Stimulated activated effector memory CD8-positive, alpha-beta T cell treated with anti-CD3 and anti-CD28 coated beads, Interleukin-12 subunit alpha, Interleukin-12 subunit beta, amount 100 ng/mL, for 72 hours (primary cell): ENCODE measurements around the gene TMEM156.
"Not testable (repeated sequence)": the region's sequence is repeated elsewhere in the genome, so short reads cannot be mapped to it uniquely, and the experiment has no call there.

Source experiments
- ATAC-seq: fragments of 150-1000 bp; cut with Tn5 transposase; 2 replicates; pipeline ENCODE4 v1.10.0; 2021
- DNase-seq, 2 donors: peaks; one replicate each; pipeline ENCODE4 v3.0.0; 2021 to 2022; ENCODE audit warnings: low spot score in 2 of 2
- H3K27ac Mint-ChIP-seq: one replicate; pipeline ENCODE4 v1.8.0; 2022; ENCODE audit warnings: mild to moderate bottlenecking, mixed read lengths
- H3K36me3 Mint-ChIP-seq: one replicate; pipeline ENCODE4 v1.8.0; 2022; ENCODE audit warnings: mild to moderate bottlenecking, mixed read lengths
- H3K4me1 Mint-ChIP-seq: one replicate; pipeline ENCODE4 v1.8.0; 2022; ENCODE audit warnings: mixed read lengths
- H3K4me3 Mint-ChIP-seq: one replicate; pipeline ENCODE4 v1.8.0; 2022; ENCODE audit warnings: mild to moderate bottlenecking, mixed read lengths
- H3K9me3 Mint-ChIP-seq: one replicate; pipeline ENCODE4 v1.8.0; 2022; ENCODE audit warnings: mixed read lengths

Gene TMEM156

DNA sequence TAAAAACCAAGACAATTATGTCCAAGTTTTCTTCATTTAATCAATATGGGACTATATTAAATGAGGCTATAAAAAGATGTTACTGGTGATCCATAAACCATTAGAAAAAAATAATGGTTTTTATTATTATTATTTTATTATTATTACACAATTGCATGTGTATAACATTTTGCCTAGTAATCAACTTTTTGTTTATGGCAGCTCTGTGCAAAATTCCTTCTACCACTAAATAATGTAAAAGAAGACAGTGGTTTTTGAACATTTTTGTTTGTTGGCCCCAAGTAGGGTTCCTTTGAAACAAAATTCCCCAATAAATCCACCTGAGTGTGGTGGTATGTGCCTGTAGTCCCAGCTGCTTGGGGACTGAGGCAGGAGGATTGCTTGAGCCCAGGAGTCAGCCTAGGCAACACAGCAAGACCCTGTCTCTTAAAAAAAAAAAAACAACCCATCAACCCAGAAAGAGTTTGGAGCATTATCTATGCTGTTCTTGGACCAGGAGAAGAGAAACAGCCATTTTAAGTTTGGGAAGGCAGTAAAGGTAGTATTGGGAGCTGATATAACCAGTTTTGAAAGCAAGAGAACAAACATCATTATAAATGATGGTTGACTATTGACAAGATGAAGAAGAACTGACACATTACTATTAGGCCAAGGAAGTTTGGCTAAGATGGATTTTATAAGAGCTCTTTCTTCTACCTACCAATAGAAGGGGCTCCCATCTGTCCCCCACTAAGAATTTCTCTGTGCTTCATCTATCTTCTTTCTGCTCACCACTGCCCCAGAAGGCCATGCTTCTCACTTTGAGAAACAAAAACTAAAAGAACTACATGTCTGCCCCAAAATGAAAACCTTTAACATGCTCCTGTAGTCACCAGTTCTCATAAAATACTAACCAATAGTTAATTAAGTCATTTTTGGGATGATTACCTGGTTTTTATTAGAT is 2.2 kb downstream of the TMEM156 start:
- H3K36me3 Mint-ChIP-seq = peaks cover 9% of the 10 kb centered on the region
- DNase-seq = no peak

DNA sequence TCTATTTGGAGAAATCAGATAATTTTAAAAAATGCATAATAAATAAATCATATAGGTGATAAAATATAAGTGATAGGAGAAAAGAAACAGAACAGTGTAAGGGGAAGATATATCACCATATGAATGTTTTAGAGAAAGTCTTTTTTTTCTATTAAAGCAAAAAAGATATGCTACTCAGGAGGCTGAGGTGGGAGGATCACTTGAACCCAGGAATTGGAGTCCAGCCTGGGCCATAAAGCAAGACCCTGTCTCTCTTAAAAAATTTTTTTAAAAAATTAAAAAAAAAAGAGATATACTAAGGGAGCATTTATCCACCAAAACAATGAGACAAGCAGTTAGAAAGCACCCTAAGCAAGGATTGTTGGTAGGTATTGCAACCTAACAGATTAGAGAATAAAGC is 6.1 kb downstream of the TMEM156 start:
- Mint-ChIP-seq H3K4me1 (peaks cover 20% of the 10 kb centered on the region), H3K27ac (no peak overlapping the region), H3K9me3 (peaks cover 2% of the 10 kb centered on the region), H3K4me3 (no peak overlapping the region), H3K36me3 (peaks cover 15% of the 10 kb centered on the region)
- ATAC-seq = no peak
- DNase-seq = no peak

More for the DNA sequence above, 2.2 kb downstream of the TMEM156 start:
- peak; percentile 41 for ATAC-seq
- H3K4me1 Mint-ChIP-seq = peaks cover 27% of the 10 kb centered on the region
- no peaks in the 10 kb centered on the region for H3K9me3 Mint-ChIP-seq
- peak overlapping the region; percentile 70 for H3K4me3 Mint-ChIP-seq
- peak overlapping the region; percentile 79 for H3K27ac Mint-ChIP-seq

DNA sequence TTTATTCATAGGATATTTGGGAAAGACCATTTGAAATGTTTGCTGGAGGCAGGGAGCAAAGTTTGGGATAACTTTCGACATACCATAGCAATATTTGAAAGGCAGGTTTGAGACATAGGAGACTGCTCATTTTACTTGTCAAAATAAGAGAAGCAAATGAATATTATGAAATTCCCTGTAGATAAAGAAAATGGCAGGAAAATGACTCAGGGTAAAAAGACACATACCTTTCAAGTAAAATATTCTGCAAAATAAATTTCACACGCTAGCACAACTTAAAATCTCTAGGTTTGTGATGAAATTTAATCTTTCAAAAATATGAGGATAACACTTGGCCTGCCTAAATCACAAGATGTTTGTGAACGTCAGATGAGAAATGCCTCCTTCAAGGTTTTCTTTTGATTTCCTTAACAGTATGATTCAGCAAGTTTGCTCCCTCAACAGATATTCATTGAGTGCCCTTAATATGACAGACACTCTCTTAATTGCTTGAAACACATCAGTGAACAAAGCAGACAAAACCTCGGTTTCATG is 6.6 kb downstream of the TMEM156 start:
- DNase-seq = no peak
- Mint-ChIP-seq H3K9me3 (peaks cover 2% of the 10 kb centered on the region), H3K27ac (no peak overlapping the region), H3K4me3 (no peak overlapping the region), H3K36me3 (peaks cover 15% of the 10 kb centered on the region), H3K4me1 (peaks cover 20% of the 10 kb centered on the region)
- no peak for ATAC-seq

- H3K4me1 Mint-ChIP-seq = peaks cover 16% of the 10 kb centered on the region
- no peak for ATAC-seq
- H3K4me3 Mint-ChIP-seq = no peak overlapping the region
- peaks cover 15% of the 10 kb centered on the region for H3K36me3 Mint-ChIP-seq
- H3K9me3 Mint-ChIP-seq = peaks cover 2% of the 10 kb centered on the region
- no peak overlapping the region for H3K27ac Mint-ChIP-seq
- DNase-seq = no peak
Observed at GRCh38 chr4:39024311-39024865, 7.8 kb downstream of the TMEM156 start.

- ATAC-seq = no peak
- Mint-ChIP-seq H3K27ac (no peak overlapping the region), H3K9me3 (peaks cover 2% of the 10 kb centered on the region), H3K4me1 (peaks cover 6% of the 10 kb centered on the region), H3K36me3 (peaks cover 15% of the 10 kb centered on the region), H3K4me3 (no peak overlapping the region)
- no peak for DNase-seq
Observed at GRCh38 chr4:39023059-39023458, 9.2 kb downstream of the TMEM156 start.

DNA sequence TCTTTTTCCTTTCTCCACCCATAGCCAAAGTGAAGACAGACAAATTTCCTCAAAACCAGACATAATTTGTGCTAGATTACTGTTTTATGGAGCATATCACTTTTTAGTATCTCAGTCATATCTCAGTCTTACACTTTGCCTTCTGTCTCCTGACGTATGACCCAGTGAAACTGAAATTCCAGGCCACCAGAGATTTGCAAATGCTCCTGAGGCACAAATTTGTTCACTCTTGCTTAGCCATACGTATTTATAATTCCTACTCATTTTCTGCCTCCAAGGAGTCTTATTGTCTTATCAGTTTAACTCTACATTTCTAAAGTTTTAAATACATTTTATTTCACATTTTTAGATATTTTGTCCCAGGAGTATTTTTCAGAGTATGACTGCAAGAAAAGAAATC is 10.0 kb downstream of the TMEM156 start:
- H3K27ac Mint-ChIP-seq = no peak overlapping the region
- H3K4me3 Mint-ChIP-seq = no peak overlapping the region
- peaks cover 2% of the 10 kb centered on the region for H3K9me3 Mint-ChIP-seq
- ATAC-seq (no peak), DNase-seq (no peak)
- peaks cover 6% of the 10 kb centered on the region for H3K4me1 Mint-ChIP-seq
- H3K36me3 Mint-ChIP-seq = peaks cover 15% of the 10 kb centered on the region

DNA sequence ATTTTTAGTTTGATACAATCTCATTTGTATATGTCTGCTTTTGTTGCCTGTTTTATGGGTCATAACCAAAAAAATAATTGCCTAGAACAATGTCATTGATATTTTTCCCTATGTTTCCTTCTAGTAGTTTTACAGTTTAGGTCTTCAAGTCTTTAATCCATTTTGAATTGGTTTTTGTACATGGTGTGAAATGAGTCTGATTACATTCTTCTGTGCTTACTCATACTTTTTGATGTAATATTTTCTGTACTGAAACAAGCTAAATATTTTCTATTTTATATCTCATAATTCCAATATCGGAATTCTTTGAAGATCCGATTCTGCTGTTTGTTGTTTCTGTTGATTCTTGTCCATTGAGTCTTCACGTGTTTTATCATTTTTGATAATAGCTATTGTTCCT is 10.6 kb downstream of the TMEM156 start:
- Mint-ChIP-seq H3K4me3 (no peak overlapping the region), H3K4me1 (peaks cover 6% of the 10 kb centered on the region), H3K9me3 (peaks cover 4% of the 10 kb centered on the region), H3K36me3 (peaks cover 15% of the 10 kb centered on the region), H3K27ac (no peak overlapping the region)
- ATAC-seq (no peak), DNase-seq (no peak)

DNA sequence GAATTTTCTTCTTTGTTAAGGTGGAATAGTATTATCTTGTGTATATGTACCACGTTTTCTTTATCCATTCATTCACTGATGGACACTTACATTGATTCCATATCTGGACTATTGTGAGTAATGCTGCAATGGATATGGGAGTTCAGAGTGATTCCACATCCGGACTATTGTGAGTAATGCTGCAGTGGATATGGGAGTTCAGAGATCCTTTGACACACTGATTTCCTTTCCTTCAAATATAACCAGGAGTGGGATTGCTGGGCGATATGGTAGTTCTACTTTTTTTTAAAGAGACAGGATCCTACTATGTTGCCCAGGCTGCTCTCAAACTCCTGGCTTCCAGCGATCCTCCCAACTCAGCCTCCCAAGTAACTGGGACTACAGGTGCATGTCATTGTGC is 12.1 kb downstream of the TMEM156 start:
- Mint-ChIP-seq H3K36me3 (peaks cover 14% of the 10 kb centered on the region), H3K9me3 (peaks cover 9% of the 10 kb centered on the region), H3K4me3 (no peak overlapping the region), H3K27ac (no peak overlapping the region), H3K4me1 (peaks cover 6% of the 10 kb centered on the region)
- DNase-seq (no peak), ATAC-seq (no peak)

- ATAC-seq = no peak
- Mint-ChIP-seq H3K36me3 (peaks cover 7% of the 10 kb centered on the region), H3K4me1 (peaks cover 15% of the 10 kb centered on the region), H3K4me3 (no peak overlapping the region), H3K9me3 (peaks cover 7% of the 10 kb centered on the region), H3K27ac (no peak overlapping the region)
- no peak for DNase-seq
Observed at GRCh38 chr4:39014028-39014427, 18.2 kb downstream of the TMEM156 start.

- ATAC-seq = no peak
- H3K9me3 Mint-ChIP-seq = peaks cover 2% of the 10 kb centered on the region
- no peak overlapping the region for H3K4me3 Mint-ChIP-seq
- H3K27ac Mint-ChIP-seq = no peak overlapping the region
- no peak for DNase-seq
- no peaks in the 10 kb centered on the region for H3K36me3 Mint-ChIP-seq
- peaks cover 13% of the 10 kb centered on the region for H3K4me1 Mint-ChIP-seq
Observed at GRCh38 chr4:39004758-39005157, 27.5 kb downstream of the TMEM156 start.

DNA sequence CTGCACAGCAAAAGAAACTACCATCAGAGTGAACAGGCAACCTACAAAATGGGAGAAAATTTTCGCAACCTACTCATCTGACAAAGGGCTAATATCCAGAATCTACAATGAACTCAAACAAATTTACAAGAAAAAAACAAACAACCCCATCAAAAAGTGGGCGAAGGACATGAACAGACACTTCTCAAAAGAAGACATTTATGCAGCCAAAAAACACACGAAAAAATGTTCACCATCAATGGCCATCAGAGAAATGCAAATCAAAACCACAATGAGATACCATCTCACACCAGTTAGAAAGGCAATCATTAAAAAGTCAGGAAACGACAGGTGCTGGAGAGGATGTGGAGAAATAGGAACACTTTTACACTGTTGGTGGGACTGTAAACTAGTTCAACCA is 30.2 kb downstream of the TMEM156 start:
- not testable (repeated sequence) for H3K9me3 Mint-ChIP-seq, DNase-seq, H3K27ac Mint-ChIP-seq, H3K4me1 Mint-ChIP-seq, H3K36me3 Mint-ChIP-seq, H3K4me3 Mint-ChIP-seq, ATAC-seq

DNA sequence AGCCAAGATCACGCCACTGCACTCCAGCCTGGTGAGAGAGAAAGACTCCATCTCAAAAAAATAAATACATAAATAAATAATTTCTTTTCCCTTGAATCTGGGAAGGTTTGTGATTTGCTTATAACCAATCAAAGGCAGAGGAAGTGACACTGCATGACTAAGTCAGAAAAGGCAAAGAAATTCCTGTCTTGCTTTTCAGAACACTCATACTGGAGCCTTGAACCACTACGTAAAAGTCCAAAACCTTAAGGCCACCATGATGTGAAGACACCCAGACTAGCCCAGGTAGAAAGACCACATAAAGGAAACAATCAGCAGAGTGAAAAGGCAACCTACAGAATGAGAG is 36.6 kb downstream of the TMEM156 start:
- Mint-ChIP-seq H3K36me3 (peaks cover 36% of the 10 kb centered on the region), H3K4me3 (no peak overlapping the region), H3K9me3 (peaks cover 3% of the 10 kb centered on the region), H3K27ac (no peak overlapping the region), H3K4me1 (no peaks in the 10 kb centered on the region)
- DNase-seq (no peak), ATAC-seq (no peak)

DNA sequence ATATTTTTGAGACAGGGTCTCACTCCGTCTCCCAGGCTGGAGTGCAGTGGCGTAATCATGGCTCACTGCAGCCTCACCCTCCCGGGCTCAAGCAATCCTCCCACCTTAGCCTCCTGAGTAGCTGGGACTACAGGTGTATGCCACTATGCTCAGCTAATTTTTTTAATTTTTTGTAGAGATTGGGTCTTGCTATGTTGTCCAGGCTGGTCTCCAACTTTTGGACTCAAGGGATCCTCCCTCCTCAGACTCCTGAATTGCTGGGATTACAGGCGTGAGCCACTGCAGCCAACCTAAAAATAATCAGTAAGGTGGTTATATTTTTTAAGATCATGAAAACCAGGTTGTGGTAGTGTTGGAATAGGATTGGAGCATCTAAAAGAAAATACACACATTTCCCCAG is 38.1 kb downstream of the TMEM156 start:
- DNase-seq (no peak), ATAC-seq (no peak)
- peaks cover 41% of the 10 kb centered on the region for H3K36me3 Mint-ChIP-seq
- H3K4me1 Mint-ChIP-seq = no peaks in the 10 kb centered on the region
- H3K27ac Mint-ChIP-seq = no peak overlapping the region
- H3K9me3 Mint-ChIP-seq = no peaks in the 10 kb centered on the region
- no peak overlapping the region for H3K4me3 Mint-ChIP-seq

DNA sequence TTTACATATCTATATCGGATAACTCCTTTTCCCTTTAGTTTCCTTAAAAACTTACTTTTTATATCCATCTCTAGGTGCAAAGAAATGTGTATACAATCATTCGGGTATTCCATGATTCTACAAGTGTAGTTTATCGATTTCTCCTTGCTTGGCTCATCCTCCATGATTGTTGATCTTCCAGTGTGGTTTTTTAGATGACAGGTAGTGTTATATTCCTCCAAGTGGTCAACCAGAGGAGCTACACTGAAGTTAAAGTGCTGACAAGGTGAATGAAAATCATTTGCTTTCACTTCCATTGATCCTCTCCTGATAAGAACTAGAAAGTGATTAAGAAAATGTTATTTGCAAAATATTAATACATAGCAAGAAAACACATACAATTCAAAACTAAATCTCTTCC is 38.5 kb downstream of the TMEM156 start:
- H3K4me3 Mint-ChIP-seq = no peak overlapping the region
- no peaks in the 10 kb centered on the region for H3K9me3 Mint-ChIP-seq
- no peak for DNase-seq
- H3K36me3 Mint-ChIP-seq = peaks cover 42% of the 10 kb centered on the region
- H3K4me1 Mint-ChIP-seq = peaks cover under 1% of the 10 kb centered on the region
- no peak overlapping the region for H3K27ac Mint-ChIP-seq
- ATAC-seq = no peak

GRCh38 chr4:38990241-38990640 is 42.0 kb downstream of the TMEM156 start:
- Mint-ChIP-seq H3K36me3 (peaks cover 50% of the 10 kb centered on the region), H3K9me3 (no peaks in the 10 kb centered on the region), H3K27ac (no peak overlapping the region), H3K4me1 (peaks cover 13% of the 10 kb centered on the region), H3K4me3 (no peak overlapping the region)
- DNase-seq (no peak), ATAC-seq (no peak)

- Mint-ChIP-seq H3K4me1 (peaks cover 13% of the 10 kb centered on the region), H3K36me3 (peaks cover 47% of the 10 kb centered on the region), H3K27ac (no peak overlapping the region), H3K9me3 (no peaks in the 10 kb centered on the region), H3K4me3 (no peak overlapping the region)
- DNase-seq (no peak), ATAC-seq (no peak)
Observed at GRCh38 chr4:38989487-38989886, 42.7 kb downstream of the TMEM156 start.
